Muscle of leg (tissue), 11 donors: ENCODE measurements around the gene NBL1. TPM values are rescaled to one million over a fixed set of nuclear protein-coding genes. Genes with fewer than 3 reads are reported as not detected.

Experiments
- DNase-seq: peaks from one replicate; pipeline ENCODE4 v3.0.0; 2013
- H3K27ac ChIP-seq: one replicate; pipeline ENCODE4 v1.5.1; 2013; ENCODE audit warnings: mild to moderate bottlenecking, low read length, control low read depth
- H3K27me3 ChIP-seq: one replicate; pipeline ENCODE4 v1.6.1; 2013; ENCODE audit warnings: low read length; ENCODE audit not compliant: control insufficient read depth, insufficient read depth
- H3K36me3 ChIP-seq: one replicate; pipeline ENCODE4 v1.6.1; 2013; ENCODE audit warnings: low read length; ENCODE audit not compliant: control insufficient read depth, insufficient read depth
- H3K4me1 ChIP-seq: one replicate; pipeline ENCODE4 v1.6.1; 2013; ENCODE audit warnings: low read length; ENCODE audit not compliant: control insufficient read depth, insufficient read depth
- H3K4me3 ChIP-seq: one replicate; pipeline ENCODE4 v1.5.1; 2013; ENCODE audit warnings: low read length, control low read depth
- H3K9me3 ChIP-seq: replicated peaks from 2 replicates; pipeline ENCODE4 v1.6.1; 2013; ENCODE audit warnings: low read depth, low read length; ENCODE audit not compliant: control insufficient read depth
- WGBS: methylation state at CpG from one replicate; pipeline ENCODE4 v1.1.5; 2013; ENCODE audit warnings: missing lambda C conversion rate; ENCODE audit not compliant: insufficient coverage; 5-methylcytosine and 5-hydroxymethylcytosine counted together
- polyA plus RNA-seq, 8 donors: library from polyadenylated mRNA; unstranded; fragments of 120-200 nt; gene quantifications; one replicate each; pipeline versions ENCODE4 v1.2.1 to v1.2.3, GENCODE V29; 2013; ENCODE audit warnings: inconsistent platforms in 1 of 8, low replicate concordance in 1 of 8; ENCODE audit not compliant: insufficient read length in 8 of 8, insufficient read depth in 1 of 8
- total RNA-seq: library from RNA; stranded (reverse); fragments of 120-200 nt; gene quantifications from one replicate; pipeline ENCODE4 v1.2.4, GENCODE V29; 2013

The NBL1 gene
- total and polyA plus RNA-seq, 9 donors, result 23.8 to 60.6 (median 42.4) TPM

GRCh38 chr1:19606817-19607642 lies 37.1 kb upstream of the NBL1 start:
- no CpG with 5 or more reads among the region's 4 CpGs for WGBS
- Histone ChIP-seq H3K4me1 (no peaks in the 10 kb centered on the region), H3K27ac (no peak overlapping the region)

DNA sequence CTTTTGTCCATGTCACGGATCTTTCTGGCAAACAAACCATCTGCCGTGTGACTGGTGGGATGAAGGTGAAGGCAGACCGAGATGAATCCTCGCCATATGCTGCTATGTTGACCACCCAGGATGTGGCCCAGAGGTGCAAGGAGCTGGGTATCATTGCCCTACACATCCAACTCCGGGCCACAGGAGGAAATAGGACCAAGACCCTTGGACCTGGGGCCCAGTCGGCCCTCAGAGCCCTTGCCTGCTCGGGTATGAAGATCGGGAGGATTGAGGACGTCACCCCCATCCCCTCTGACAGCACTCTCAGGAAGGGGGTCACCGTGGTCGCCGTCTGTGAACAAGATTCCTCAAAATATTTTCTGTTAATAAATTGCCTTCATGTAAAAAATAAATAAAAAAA lies 35.9 kb upstream of the NBL1 start:
- H3K4me1 ChIP-seq, result no peaks in the 10 kb centered on the region
- 95% methylated on average over 3 of the region's 12 CpGs for WGBS
- H3K27ac ChIP-seq, result no peak overlapping the region

More at GRCh38 chr1:19606817-19607642, 37.1 kb upstream of the NBL1 start:
- H3K27me3 ChIP-seq, result no peaks in the 10 kb centered on the region
- DNase-seq, result no peak
- no peaks in the 10 kb centered on the region for H3K36me3 ChIP-seq
- H3K9me3 ChIP-seq, result no peaks in the 10 kb centered on the region
- H3K4me3 ChIP-seq, result no peak overlapping the region

DNA sequence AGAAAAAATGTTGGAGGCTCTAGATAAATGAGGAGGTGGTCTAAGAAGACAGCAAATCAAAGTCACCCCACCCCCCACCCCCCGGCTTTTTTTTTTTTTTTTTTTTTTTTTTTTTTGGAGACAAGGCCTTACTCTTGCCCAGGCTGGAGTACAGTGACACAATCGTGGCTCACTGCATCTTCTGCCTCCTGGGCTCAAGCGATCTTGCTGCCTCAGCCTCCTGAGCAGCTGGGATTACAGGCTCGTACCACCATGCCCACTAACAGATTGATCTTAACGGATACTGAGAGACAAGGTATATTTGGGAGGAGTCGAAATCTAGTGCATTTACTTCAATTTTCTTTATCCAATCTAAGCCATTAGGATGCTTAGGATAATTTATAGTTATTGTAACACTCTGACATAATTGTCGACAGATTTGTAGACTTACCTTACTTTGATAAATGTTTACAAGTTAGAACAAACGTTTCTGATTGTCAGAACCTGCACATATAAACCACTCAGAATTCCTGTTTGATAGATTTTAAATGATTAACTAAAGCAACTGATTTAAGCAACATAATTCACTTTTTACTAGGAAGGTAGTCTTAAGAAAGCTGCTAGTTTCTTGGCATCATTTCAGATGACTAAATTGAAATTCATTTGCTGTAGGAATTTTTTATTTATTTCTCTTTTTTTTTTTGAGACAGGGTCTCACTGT lies 33.7 kb upstream of the NBL1 start:
- Histone ChIP-seq H3K4me3 (no peak overlapping the region), H3K9me3 (no peaks in the 10 kb centered on the region), H3K27ac (no peak overlapping the region), H3K36me3 (peaks cover 6% of the 10 kb centered on the region), H3K4me1 (no peaks in the 10 kb centered on the region), H3K27me3 (no peaks in the 10 kb centered on the region)
- no peak for DNase-seq
- WGBS, result 60% methylated on average over 2 of the region's 8 CpGs

More for the DNA sequence above, 35.9 kb upstream of the NBL1 start:
- Histone ChIP-seq H3K4me3 (no peak overlapping the region), H3K27me3 (no peaks in the 10 kb centered on the region), H3K36me3 (no peaks in the 10 kb centered on the region), H3K9me3 (no peaks in the 10 kb centered on the region)
- DNase-seq, result no peak

GRCh38 chr1:19612530-19612929 lies 31.6 kb upstream of the NBL1 start:
- Histone ChIP-seq H3K4me1 (no peaks in the 10 kb centered on the region), H3K36me3 (peaks cover 15% of the 10 kb centered on the region), H3K27me3 (no peaks in the 10 kb centered on the region), H3K9me3 (no peaks in the 10 kb centered on the region), H3K27ac (no peak overlapping the region), H3K4me3 (no peak overlapping the region)
- DNase-seq, result no peak
- WGBS, result 85% methylated on average over 2 of the region's 5 CpGs

DNA sequence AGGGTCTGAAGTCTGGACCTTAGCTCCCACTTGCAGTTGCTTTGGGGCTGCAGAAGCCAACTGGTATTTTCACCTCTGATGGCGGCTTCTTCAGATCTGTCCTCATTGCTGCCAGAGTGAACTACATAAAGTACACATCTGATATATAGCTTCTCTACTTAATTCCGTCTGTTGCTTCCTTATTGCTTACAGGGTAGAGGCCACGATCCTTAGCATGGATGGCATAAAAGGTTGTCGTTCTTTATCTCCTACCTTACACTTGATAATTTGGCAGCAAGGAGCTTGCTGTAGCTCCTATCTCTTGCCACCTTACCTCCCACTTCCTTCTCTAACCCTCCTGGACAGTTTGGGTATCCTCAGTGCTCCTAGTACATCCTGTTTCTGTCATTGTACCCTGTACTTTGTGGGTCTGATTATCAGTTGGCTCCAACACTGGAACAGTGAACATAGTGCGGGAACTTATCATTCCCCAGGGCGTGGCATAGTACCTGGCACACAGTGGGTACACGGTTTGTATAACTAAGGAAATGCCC lies 30.9 kb upstream of the NBL1 start:
- Histone ChIP-seq H3K27ac (no peak overlapping the region), H3K27me3 (no peaks in the 10 kb centered on the region), H3K4me1 (no peaks in the 10 kb centered on the region), H3K36me3 (peaks cover 15% of the 10 kb centered on the region), H3K4me3 (no peak overlapping the region), H3K9me3 (no peaks in the 10 kb centered on the region)
- 82% methylated on average over 2 of the region's 7 CpGs for WGBS
- DNase-seq, result no peak

GRCh38 chr1:19615438-19615837 lies 28.7 kb upstream of the NBL1 start:
- H3K27ac ChIP-seq, result no peak overlapping the region
- 81% methylated on average over 3 of the region's 6 CpGs for WGBS
- no peaks in the 10 kb centered on the region for H3K27me3 ChIP-seq

GRCh38 chr1:19616489-19616888 lies 27.6 kb upstream of the NBL1 start:
- Histone ChIP-seq H3K36me3 (peaks cover 20% of the 10 kb centered on the region), H3K4me3 (no peak overlapping the region), H3K27me3 (no peaks in the 10 kb centered on the region), H3K27ac (no peak overlapping the region), H3K4me1 (peaks cover 13% of the 10 kb centered on the region), H3K9me3 (no peaks in the 10 kb centered on the region)
- DNase-seq, result no peak
- WGBS, result 0% methylated on average over 1 of the region's 2 CpGs

More at GRCh38 chr1:19615438-19615837, 28.7 kb upstream of the NBL1 start:
- Histone ChIP-seq H3K36me3 (peaks cover 15% of the 10 kb centered on the region), H3K9me3 (no peaks in the 10 kb centered on the region), H3K4me3 (no peak overlapping the region), H3K4me1 (peaks cover 6% of the 10 kb centered on the region)
- no peak for DNase-seq

GRCh38 chr1:19617376-19617775 lies 26.7 kb upstream of the NBL1 start:
- WGBS, result no CpG with 5 or more reads among the region's 3 CpGs
- peaks cover 13% of the 10 kb centered on the region for H3K4me1 ChIP-seq
- DNase-seq, result no peak
- no peaks in the 10 kb centered on the region for H3K27me3 ChIP-seq
- H3K4me3 ChIP-seq, result no peak overlapping the region
- H3K27ac ChIP-seq, result no peak overlapping the region
- H3K36me3 ChIP-seq, result peaks cover 20% of the 10 kb centered on the region
- no peaks in the 10 kb centered on the region for H3K9me3 ChIP-seq

DNA sequence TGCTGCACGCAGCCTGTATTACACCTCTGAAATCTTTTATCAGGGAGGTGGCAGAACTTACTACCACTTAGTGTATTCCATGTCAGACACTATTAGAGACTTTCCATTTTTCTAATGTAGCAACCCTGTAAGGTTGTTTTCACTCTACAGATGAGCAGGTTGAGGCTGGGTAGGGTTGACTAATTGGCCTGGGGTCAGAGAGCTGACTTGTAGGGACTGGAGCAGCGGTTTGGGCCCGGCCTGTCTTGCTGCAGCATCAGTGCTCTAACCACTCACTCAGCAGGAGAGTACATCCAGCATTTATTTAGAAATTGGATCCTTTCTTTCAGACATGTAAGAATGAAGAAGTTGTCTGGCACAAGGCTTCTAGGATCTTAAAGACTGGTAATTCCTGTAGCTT lies 25.7 kb upstream of the NBL1 start:
- Histone ChIP-seq H3K27ac (no peak overlapping the region), H3K4me1 (peaks cover 13% of the 10 kb centered on the region), H3K27me3 (no peaks in the 10 kb centered on the region), H3K36me3 (peaks cover 20% of the 10 kb centered on the region), H3K4me3 (no peak overlapping the region), H3K9me3 (no peaks in the 10 kb centered on the region)
- no CpG with 5 or more reads among the region's 3 CpGs for WGBS
- DNase-seq, result no peak

DNA sequence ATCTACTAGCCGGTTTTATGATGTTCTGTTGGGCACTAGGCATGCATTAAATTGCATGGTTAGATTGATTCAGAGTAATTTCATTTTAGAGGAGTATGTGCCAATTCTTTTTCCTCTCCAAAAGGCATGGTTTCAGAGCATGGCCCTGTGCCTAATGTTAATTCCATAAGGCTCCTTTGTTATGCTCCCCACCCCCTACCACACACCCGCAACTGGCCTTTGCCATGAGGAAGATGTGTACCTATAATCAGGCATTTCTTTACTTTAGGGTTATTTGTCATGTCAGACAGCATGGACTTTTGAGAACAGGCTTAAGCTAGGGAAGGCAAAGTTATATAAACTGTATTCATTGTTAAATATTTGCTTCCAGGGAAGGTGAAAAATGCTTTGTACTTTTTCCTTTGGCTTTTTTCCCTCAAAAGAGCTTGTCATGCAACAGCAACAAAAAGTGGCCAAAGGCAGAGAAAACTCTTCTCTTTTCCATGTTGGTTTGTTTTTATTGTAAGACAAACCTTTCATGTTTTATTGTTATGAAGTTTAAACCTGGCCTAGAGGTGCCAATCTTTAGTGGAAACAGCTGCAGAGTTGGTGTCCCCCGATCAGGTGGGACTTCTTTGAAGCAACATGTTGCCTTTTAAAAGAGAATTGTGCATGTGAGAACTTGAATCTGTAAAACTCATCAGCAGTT lies 24.3 kb upstream of the NBL1 start:
- Histone ChIP-seq H3K9me3 (no peaks in the 10 kb centered on the region), H3K36me3 (peaks cover 23% of the 10 kb centered on the region), H3K27me3 (no peaks in the 10 kb centered on the region), H3K4me3 (no peak overlapping the region), H3K4me1 (peaks cover 13% of the 10 kb centered on the region), H3K27ac (peak overlapping the region; percentile 14)
- no CpG with 5 or more reads among the region's 3 CpGs for WGBS
- peak; percentile 50 for DNase-seq
